ENCODE data around the gene ZNF211. TPM values are rescaled to one million over a fixed set of nuclear protein-coding genes. Genes with fewer than 3 reads are reported as not detected.
A peak's percentile ranks its signal among the peaks of the same experiment; 100 is the strongest.

The ZNF211 gene
- polyA plus RNA-seq, 1 donor (not counting 4 experiments of a cell fraction or from before 2014, with no cell fraction given): 15.5 TPM

DNA sequence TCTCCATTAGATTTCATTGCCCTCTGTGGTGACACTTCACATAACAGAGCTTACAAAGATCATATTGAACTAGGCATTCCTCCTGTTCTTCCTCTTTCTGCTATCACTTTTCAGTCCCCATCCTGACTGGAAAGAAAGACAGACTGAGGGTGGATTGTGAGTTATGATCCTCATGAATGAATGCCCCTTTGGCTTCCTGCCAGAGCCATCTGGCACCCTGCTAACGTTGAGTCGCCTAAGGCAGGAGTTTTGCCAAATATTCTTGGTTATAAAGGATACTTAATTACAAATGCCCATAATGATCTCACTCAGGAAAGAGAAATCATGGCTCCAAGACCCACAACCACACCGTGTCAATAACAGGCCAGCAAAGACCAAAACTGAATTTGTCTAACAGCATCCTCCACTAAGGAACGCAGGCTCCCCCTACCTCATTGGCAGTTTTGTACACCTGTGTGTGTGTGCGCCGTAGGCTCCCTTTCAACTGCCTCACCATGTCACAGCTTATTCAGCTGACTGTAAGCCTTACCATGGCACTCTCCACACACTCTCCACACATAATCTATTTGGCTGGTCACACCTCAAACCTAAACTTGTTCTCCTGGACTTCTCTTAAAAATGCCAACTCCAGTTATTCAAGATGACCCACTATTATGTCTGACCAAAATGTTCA is 15.5 kb downstream of the ZNF211 start:
- Histone ChIP-seq H3K4me3 (ENCODE audit: control insufficient read depth in 2 of 3, extremely low read depth in 1 of 3, insufficient read depth in 2 of 3, low read depth in 1 of 3, low read length in 3 of 3) (no peak overlapping the region), H2AFZ (ENCODE audit: control insufficient read depth, low read length) (no peak overlapping the region), H4K20me1 (ENCODE audit: control insufficient read depth, extremely low read depth, insufficient read depth, low read length) (no peaks in the 10 kb centered on the region), H3K9me1 (ENCODE audit: control insufficient read depth, extremely low read depth, insufficient read depth, low read length) (no peaks in the 10 kb centered on the region), H3K4me2 (ENCODE audit: control insufficient read depth, extremely low read depth, insufficient read depth, low read depth, low read length) (no peak overlapping the region), H3K4me1 (ENCODE audit: control insufficient read depth, extremely low read depth, insufficient read depth, low read length) (peaks cover 21% of the 10 kb centered on the region), H3K9ac (ENCODE audit: control insufficient read depth, extremely low read depth, insufficient read depth, low read length) (no peak overlapping the region), H3K9me3 (ENCODE audit: control insufficient read depth, low read depth, low read length) (no peaks in the 10 kb centered on the region), H3K36me3 (ENCODE audit: control insufficient read depth in 2 of 2, extremely low read depth in 1 of 2, insufficient read depth in 2 of 2, low read length in 2 of 2) (no peaks in the 10 kb centered on the region), H3K27me3 (ENCODE audit: control insufficient read depth, extremely low read depth, insufficient read depth, low read length) (no peaks in the 10 kb centered on the region), H3K79me2 (ENCODE audit: control insufficient read depth, insufficient read depth, low read length) (no peaks in the 10 kb centered on the region), H3K27ac (ENCODE audit: control insufficient read depth, insufficient read depth, low read length) (no peak overlapping the region)
- no peak for DNase-seq (ENCODE audit: low read depth, low spot score)
- no peak for FAIRE-seq
- TF ChIP-seq, protein P1, sequence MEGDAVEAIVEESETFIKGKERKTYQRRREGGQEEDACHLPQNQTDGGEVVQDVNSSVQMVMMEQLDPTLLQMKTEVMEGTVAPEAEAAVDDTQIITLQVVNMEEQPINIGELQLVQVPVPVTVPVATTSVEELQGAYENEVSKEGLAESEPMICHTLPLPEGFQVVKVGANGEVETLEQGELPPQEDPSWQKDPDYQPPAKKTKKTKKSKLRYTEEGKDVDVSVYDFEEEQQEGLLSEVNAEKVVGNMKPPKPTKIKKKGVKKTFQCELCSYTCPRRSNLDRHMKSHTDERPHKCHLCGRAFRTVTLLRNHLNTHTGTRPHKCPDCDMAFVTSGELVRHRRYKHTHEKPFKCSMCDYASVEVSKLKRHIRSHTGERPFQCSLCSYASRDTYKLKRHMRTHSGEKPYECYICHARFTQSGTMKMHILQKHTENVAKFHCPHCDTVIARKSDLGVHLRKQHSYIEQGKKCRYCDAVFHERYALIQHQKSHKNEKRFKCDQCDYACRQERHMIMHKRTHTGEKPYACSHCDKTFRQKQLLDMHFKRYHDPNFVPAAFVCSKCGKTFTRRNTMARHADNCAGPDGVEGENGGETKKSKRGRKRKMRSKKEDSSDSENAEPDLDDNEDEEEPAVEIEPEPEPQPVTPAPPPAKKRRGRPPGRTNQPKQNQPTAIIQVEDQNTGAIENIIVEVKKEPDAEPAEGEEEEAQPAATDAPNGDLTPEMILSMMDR (optimal IDR thresholded peaks at IDR 0.05 in 1 of 3, IDR thresholded peaks at IDR 0.05 in 1 of 3, conservative IDR thresholded peaks at IDR 0.05 in 1 of 3; ENCODE audit: extremely low read depth in 1 of 3, insufficient read depth in 2 of 3, low read length in 3 of 3): no peak
- no peak for TF ChIP-seq EZH2 (IDR thresholded peaks at IDR 0.05; ENCODE audit: low read length)
- dilution Hi-C loops (cut with MboI; ENCODE audit: extremely low pct_ligation_motif_present, low sequenced_read_pairs): no loop called here

DNA sequence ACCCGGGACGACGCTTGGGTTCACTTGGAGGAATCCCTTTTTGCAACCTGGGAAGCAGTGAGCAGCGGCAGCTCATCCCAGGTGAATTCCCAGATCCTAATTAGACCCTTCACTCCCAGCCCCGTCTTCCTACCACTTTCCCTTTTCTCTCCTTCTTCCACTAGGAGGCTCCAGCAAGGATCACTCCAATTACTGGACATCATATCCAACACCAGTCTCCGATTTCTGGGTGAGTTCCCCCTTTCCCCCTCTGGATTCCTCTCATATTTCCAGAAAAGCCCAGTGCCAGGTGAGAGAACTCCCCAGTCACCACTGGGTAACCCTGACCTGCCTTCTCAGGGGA is 18.7 kb downstream of the ZNF211 start:
- H3K9ac ChIP-seq (ENCODE audit: control insufficient read depth, extremely low read depth, insufficient read depth, low read length): peak overlapping the region; percentile 13
- H3K9me3 ChIP-seq (ENCODE audit: control insufficient read depth, low read depth, low read length): no peaks in the 10 kb centered on the region
- no peaks in the 10 kb centered on the region for H3K36me3 ChIP-seq (ENCODE audit: control insufficient read depth in 2 of 2, extremely low read depth in 1 of 2, insufficient read depth in 2 of 2, low read length in 2 of 2)
- H3K27me3 ChIP-seq (ENCODE audit: control insufficient read depth, extremely low read depth, insufficient read depth, low read length): no peaks in the 10 kb centered on the region
- H3K4me1 ChIP-seq (ENCODE audit: control insufficient read depth, extremely low read depth, insufficient read depth, low read length): peaks cover 21% of the 10 kb centered on the region
- no peaks in the 10 kb centered on the region for H3K79me2 ChIP-seq (ENCODE audit: control insufficient read depth, insufficient read depth, low read length)
- no peaks in the 10 kb centered on the region for H4K20me1 ChIP-seq (ENCODE audit: control insufficient read depth, extremely low read depth, insufficient read depth, low read length)
- H2AFZ ChIP-seq (ENCODE audit: control insufficient read depth, low read length): peak overlapping the region; percentile 83
- H3K9me1 ChIP-seq (ENCODE audit: control insufficient read depth, extremely low read depth, insufficient read depth, low read length): no peaks in the 10 kb centered on the region
- H3K4me2 ChIP-seq (ENCODE audit: control insufficient read depth, extremely low read depth, insufficient read depth, low read depth, low read length): peak overlapping the region; percentile 76
- peak overlapping the region; percentile 6 to 46 (median 44) for H3K4me3 ChIP-seq (ENCODE audit: control insufficient read depth in 2 of 3, extremely low read depth in 1 of 3, insufficient read depth in 2 of 3, low read depth in 1 of 3, low read length in 3 of 3)
- FAIRE-seq (no peak), DNase-seq (ENCODE audit: low read depth, low spot score) (no peak)
- TF ChIP-seq EZH2 (IDR thresholded peaks at IDR 0.05; ENCODE audit: low read length): no peak
- TF ChIP-seq, protein P1 (optimal IDR thresholded peaks at IDR 0.05 in 1 of 3, IDR thresholded peaks at IDR 0.05 in 1 of 3, conservative IDR thresholded peaks at IDR 0.05 in 1 of 3; ENCODE audit: extremely low read depth in 1 of 3, insufficient read depth in 2 of 3, low read length in 3 of 3): peak; percentile 23 to 27 (median 25)
- H3K27ac ChIP-seq (ENCODE audit: control insufficient read depth, insufficient read depth, low read length): peak overlapping the region; percentile 71
- dilution Hi-C loops (cut with MboI; ENCODE audit: extremely low pct_ligation_motif_present, low sequenced_read_pairs): no loop called here
